Keratinocyte (primary cell): ENCODE results near the gene TMEFF2. TPM values are rescaled to one million over a fixed set of nuclear protein-coding genes. Genes with fewer than 3 reads are reported as not detected.

Experiments
- DNase-seq: peaks from one replicate; pipeline ENCODE4 v3.0.0-alpha.2; 2011; ENCODE audit warnings: low read depth, missing footprints, low spot score
- FAIRE-seq: peaks from 2 replicates; lab custom pipeline; 2011; peaks lifted over from hg19 to GRCh38; lab: Jason Lieb, UNC
- H2AFZ ChIP-seq: 2 replicates; pipeline ENCODE4 v1.6.0; 2012; ENCODE audit warnings: low read length, control low read depth, inconsistent platforms; ENCODE audit not compliant: control insufficient read depth
- H3K27ac ChIP-seq: 2 replicates; pipeline ENCODE4 v1.5.1; 2011; ENCODE audit warnings: low read length; ENCODE audit not compliant: control insufficient read depth, insufficient read depth
- H3K27me3 ChIP-seq: 3 replicates; pipeline ENCODE4 v1.6.0; 2011; ENCODE audit warnings: low read length; ENCODE audit not compliant: control insufficient read depth, insufficient read depth; ENCODE audit errors: extremely low read depth
- H3K36me3 ChIP-seq, 2 experiments: 2 replicates in 1 of 2; 3 replicates in 1 of 2; pipeline ENCODE4 v1.5.1; 2011; ENCODE audit warnings: low read length in 2 of 2, mild to moderate bottlenecking in 1 of 2; ENCODE audit not compliant: control insufficient read depth in 2 of 2, insufficient read depth in 2 of 2; ENCODE audit errors: extremely low read depth in 1 of 2
- H3K4me1 ChIP-seq: 3 replicates; pipeline ENCODE4 v1.5.1; 2011; ENCODE audit warnings: low read length; ENCODE audit not compliant: control insufficient read depth, insufficient read depth; ENCODE audit errors: extremely low read depth
- H3K4me2 ChIP-seq: 3 replicates; pipeline ENCODE4 v1.6.0; 2011; ENCODE audit warnings: low read depth, low read length; ENCODE audit not compliant: control insufficient read depth, insufficient read depth; ENCODE audit errors: extremely low read depth
- H3K4me3 ChIP-seq, 3 experiments: fragments of 200-600 bp in 1 of 3; sonication (generic) in 1 of 3; 2 replicates in 2 of 3; 3 replicates in 1 of 3; pipeline ENCODE4 v1.5.1; 2011 to 2016; ENCODE audit warnings: low read length in 3 of 3, mild to moderate bottlenecking in 3 of 3, control low read depth in 2 of 3, inconsistent platforms in 1 of 3, low read depth in 1 of 3, mixed read lengths in 1 of 3, mixed run types in 1 of 3, moderate library complexity in 1 of 3; ENCODE audit not compliant: control insufficient read depth in 2 of 3, insufficient read depth in 2 of 3; ENCODE audit errors: extremely low read depth in 1 of 3
- H3K79me2 ChIP-seq: 2 replicates; pipeline ENCODE4 v1.6.0; 2012; ENCODE audit warnings: low read length; ENCODE audit not compliant: control insufficient read depth, insufficient read depth
- H3K9ac ChIP-seq: 3 replicates; pipeline ENCODE4 v1.6.0; 2011; ENCODE audit warnings: low read length; ENCODE audit not compliant: control insufficient read depth, insufficient read depth; ENCODE audit errors: extremely low read depth
- H3K9me1 ChIP-seq: 3 replicates; pipeline ENCODE4 v1.6.0; 2011; ENCODE audit warnings: low read length; ENCODE audit not compliant: control insufficient read depth, insufficient read depth; ENCODE audit errors: extremely low read depth
- H3K9me3 ChIP-seq: 2 replicates; pipeline ENCODE4 v1.5.1; 2012; ENCODE audit warnings: low read depth, low read length; ENCODE audit not compliant: control insufficient read depth
- H4K20me1 ChIP-seq: 3 replicates; pipeline ENCODE4 v1.6.0; 2011; ENCODE audit warnings: low read length; ENCODE audit not compliant: control insufficient read depth, insufficient read depth; ENCODE audit errors: extremely low read depth
- EZH2 ChIP-seq: IDR thresholded peaks from one replicate; pipeline ENCODE4 v1.6.1; 2012; ENCODE audit warnings: inconsistent platforms, mild to moderate bottlenecking, low read length, moderate library complexity
- dilution Hi-C: fragments of 300-500 bp; cut with MboI; formaldehyde crosslinking; loops from one replicate; pipeline ENCODE4 v1.7.0; 2020; ENCODE audit warnings: low sequenced_read_pairs; ENCODE audit not compliant: extremely low pct_ligation_motif_present
- polyA plus RNA-seq, 5 experiments: library from polyadenylated mRNA; depleted of rRNA in 3 of 5; stranded (reverse) in 3 of 5; stranded (forward) in 1 of 5; unstranded in 1 of 5; fragments of >200 nt; gene quantifications; 1 replicate in 1 of 5; 2 replicates in 3 of 5; 3 replicates in 1 of 5; pipeline versions ENCODE4 v1.2.1 to v1.2.3, GENCODE V29; 2011 to 2012; ENCODE audit warnings: missing spikeins in 2 of 5, low read depth in 1 of 5, low replicate concordance in 1 of 5
- TF ChIP-seq, protein P1 (sequence below), 3 experiments: IDR thresholded peaks in 1 of 3; conservative IDR thresholded peaks in 1 of 3; optimal IDR thresholded peaks in 1 of 3; 2 replicates in 2 of 3; 3 replicates in 1 of 3; pipeline versions ENCODE3 to v1.5.1; 2011; ENCODE audit warnings: low read length in 3 of 3, mild to moderate bottlenecking in 3 of 3, moderate library complexity in 2 of 3, control low read depth in 1 of 3, inconsistent platforms in 1 of 3; ENCODE audit not compliant: insufficient read depth in 2 of 3; ENCODE audit errors: extremely low read depth in 1 of 3

TMEFF2 gene
- polyA plus RNA-seq, 1 donor (not counting 4 experiments of a cell fraction or from before 2014, with no cell fraction given) = not detected

DNA sequence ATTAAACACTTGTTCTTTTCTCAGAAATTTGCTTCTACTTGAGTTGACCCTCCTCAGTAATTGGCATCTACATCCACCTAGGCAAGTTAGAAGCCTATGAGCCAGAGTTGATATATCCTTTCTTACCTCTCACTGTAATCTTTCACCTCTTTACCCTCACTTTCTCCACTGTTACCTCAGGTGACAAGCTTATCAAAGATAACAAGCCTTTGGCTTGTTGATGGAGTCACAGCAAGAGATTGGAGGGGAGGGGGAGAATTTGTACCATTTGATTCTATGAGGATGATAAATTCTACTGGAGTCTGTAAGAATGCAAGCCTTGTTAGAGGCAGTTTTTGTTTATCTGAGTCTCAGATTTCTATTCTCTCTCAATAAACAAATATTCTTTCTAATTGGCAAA lies 176.9 kb downstream of the TMEFF2 start:
- dilution Hi-C loops = no loop called here
- no peak for DNase-seq
- no peak overlapping the region for H3K27ac ChIP-seq
- no peaks in the 10 kb centered on the region for H3K4me1 ChIP-seq
- no peaks in the 10 kb centered on the region for H4K20me1 ChIP-seq
- no peaks in the 10 kb centered on the region for H3K27me3 ChIP-seq
- TF ChIP-seq EZH2 = no peak
- TF ChIP-seq, protein P1, sequence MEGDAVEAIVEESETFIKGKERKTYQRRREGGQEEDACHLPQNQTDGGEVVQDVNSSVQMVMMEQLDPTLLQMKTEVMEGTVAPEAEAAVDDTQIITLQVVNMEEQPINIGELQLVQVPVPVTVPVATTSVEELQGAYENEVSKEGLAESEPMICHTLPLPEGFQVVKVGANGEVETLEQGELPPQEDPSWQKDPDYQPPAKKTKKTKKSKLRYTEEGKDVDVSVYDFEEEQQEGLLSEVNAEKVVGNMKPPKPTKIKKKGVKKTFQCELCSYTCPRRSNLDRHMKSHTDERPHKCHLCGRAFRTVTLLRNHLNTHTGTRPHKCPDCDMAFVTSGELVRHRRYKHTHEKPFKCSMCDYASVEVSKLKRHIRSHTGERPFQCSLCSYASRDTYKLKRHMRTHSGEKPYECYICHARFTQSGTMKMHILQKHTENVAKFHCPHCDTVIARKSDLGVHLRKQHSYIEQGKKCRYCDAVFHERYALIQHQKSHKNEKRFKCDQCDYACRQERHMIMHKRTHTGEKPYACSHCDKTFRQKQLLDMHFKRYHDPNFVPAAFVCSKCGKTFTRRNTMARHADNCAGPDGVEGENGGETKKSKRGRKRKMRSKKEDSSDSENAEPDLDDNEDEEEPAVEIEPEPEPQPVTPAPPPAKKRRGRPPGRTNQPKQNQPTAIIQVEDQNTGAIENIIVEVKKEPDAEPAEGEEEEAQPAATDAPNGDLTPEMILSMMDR (optimal IDR thresholded peaks at IDR 0.05 in 1 of 3, IDR thresholded peaks at IDR 0.05 in 1 of 3, conservative IDR thresholded peaks at IDR 0.05 in 1 of 3; ENCODE audit: extremely low read depth in 1 of 3, insufficient read depth in 2 of 3, low read length in 3 of 3) = no peak
- no peaks in the 10 kb centered on the region for H3K36me3 ChIP-seq
- no peak overlapping the region for H3K4me3 ChIP-seq
- no peak for FAIRE-seq
- H3K4me2 ChIP-seq = no peak overlapping the region
- H3K9me1 ChIP-seq = no peaks in the 10 kb centered on the region
- H2AFZ ChIP-seq = no peak overlapping the region
- H3K9me3 ChIP-seq = no peaks in the 10 kb centered on the region
- H3K79me2 ChIP-seq = no peaks in the 10 kb centered on the region
- H3K9ac ChIP-seq = no peak overlapping the region

DNA sequence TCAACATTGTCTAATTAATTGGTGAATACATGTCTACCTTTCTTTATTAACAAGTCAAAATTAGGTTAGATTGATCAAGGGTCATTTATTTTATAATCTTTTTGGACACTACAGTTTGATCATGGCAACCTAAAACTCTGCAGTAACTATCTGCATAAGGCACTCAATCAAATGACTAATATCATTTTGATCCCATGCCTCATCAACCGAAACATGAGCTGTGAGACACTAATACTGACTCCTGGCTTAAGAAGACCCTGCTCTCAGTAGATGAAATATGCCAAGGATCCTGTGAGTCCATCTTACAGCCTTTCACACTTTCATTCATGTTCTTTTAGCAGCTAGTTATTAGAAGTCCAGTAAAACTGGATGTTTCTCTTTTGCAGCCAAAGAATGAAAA lies 178.5 kb downstream of the TMEFF2 start:
- Histone ChIP-seq H3K79me2 (no peaks in the 10 kb centered on the region), H3K27me3 (no peaks in the 10 kb centered on the region), H4K20me1 (no peaks in the 10 kb centered on the region), H3K4me1 (no peaks in the 10 kb centered on the region), H3K4me2 (no peak overlapping the region), H3K27ac (no peak overlapping the region), H3K9me1 (no peaks in the 10 kb centered on the region), H3K9me3 (no peaks in the 10 kb centered on the region), H3K4me3 (no peak overlapping the region), H3K9ac (no peak overlapping the region), H3K36me3 (no peaks in the 10 kb centered on the region), H2AFZ (no peak overlapping the region)
- DNase-seq = no peak
- dilution Hi-C loops = no loop called here
- FAIRE-seq = peak; percentile 49
- no peak for TF ChIP-seq EZH2
- TF ChIP-seq, protein P1 (optimal IDR thresholded peaks at IDR 0.05 in 1 of 3, IDR thresholded peaks at IDR 0.05 in 1 of 3, conservative IDR thresholded peaks at IDR 0.05 in 1 of 3; ENCODE audit: extremely low read depth in 1 of 3, insufficient read depth in 2 of 3, low read length in 3 of 3) = no peak
